ENCODE results near the gene HNRNPH2.
A peak's percentile ranks its signal among the peaks of the same experiment; 100 is the strongest.

The HNRNPH2 gene

DNA sequence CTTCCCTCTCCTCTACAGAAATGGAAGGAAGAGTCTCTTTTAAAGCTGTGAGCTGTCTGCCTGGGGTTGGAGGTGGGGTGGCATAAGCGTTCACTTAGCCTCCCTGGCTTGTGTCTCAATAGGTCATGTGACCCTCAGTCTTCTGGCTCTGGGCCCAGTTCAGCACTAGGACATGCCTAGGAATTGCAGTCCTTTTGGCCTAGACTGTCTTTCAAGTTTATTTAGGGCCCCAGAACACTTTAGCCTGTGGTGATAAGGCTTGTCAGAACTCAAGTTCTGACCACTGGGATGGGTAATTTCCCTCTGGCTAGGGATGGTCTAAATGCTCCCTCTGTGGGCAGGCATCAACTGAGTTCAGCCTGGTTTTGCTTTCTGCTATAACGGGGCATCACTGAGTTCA lies 42.9 kb downstream of the HNRNPH2 start:
- Histone ChIP-seq H3K4me3 (ENCODE audit: low read depth, low read length) (no peak overlapping the region), H3K36me3 (no peaks in the 10 kb centered on the region), H3K9me3 (ENCODE audit: severe bottlenecking) (peaks cover 2% of the 10 kb centered on the region), H3K27ac (no peak overlapping the region), H3K27me3 (ENCODE audit: insufficient read depth, low read depth, severe bottlenecking) (no peaks in the 10 kb centered on the region)
- TF ChIP-seq, protein P1, sequence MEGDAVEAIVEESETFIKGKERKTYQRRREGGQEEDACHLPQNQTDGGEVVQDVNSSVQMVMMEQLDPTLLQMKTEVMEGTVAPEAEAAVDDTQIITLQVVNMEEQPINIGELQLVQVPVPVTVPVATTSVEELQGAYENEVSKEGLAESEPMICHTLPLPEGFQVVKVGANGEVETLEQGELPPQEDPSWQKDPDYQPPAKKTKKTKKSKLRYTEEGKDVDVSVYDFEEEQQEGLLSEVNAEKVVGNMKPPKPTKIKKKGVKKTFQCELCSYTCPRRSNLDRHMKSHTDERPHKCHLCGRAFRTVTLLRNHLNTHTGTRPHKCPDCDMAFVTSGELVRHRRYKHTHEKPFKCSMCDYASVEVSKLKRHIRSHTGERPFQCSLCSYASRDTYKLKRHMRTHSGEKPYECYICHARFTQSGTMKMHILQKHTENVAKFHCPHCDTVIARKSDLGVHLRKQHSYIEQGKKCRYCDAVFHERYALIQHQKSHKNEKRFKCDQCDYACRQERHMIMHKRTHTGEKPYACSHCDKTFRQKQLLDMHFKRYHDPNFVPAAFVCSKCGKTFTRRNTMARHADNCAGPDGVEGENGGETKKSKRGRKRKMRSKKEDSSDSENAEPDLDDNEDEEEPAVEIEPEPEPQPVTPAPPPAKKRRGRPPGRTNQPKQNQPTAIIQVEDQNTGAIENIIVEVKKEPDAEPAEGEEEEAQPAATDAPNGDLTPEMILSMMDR (IDR thresholded peaks at IDR 0.05; ENCODE audit: low read depth, low read length): no peak
- no peak for DNase-seq

- DNase-seq: no peak
- no peaks in the 10 kb centered on the region for H3K27me3 ChIP-seq (ENCODE audit: insufficient read depth, low read depth, severe bottlenecking)
- no peak overlapping the region for H3K27ac ChIP-seq
- TF ChIP-seq, protein P1 (IDR thresholded peaks at IDR 0.05; ENCODE audit: low read depth, low read length): no peak
- no peak overlapping the region for H3K4me3 ChIP-seq (ENCODE audit: low read depth, low read length)
- H3K9me3 ChIP-seq (ENCODE audit: severe bottlenecking): peaks cover 2% of the 10 kb centered on the region
- H3K36me3 ChIP-seq: no peaks in the 10 kb centered on the region
Measured at GRCh38 chrX:101452056-101452455, 44.0 kb downstream of the HNRNPH2 start.

- peaks cover 3% of the 10 kb centered on the region for H3K27me3 ChIP-seq (ENCODE audit: insufficient read depth, low read depth, severe bottlenecking)
- H3K36me3 ChIP-seq: no peaks in the 10 kb centered on the region
- no peak overlapping the region for H3K4me3 ChIP-seq (ENCODE audit: low read depth, low read length)
- H3K27ac ChIP-seq: no peak overlapping the region
- TF ChIP-seq, protein P1 (IDR thresholded peaks at IDR 0.05; ENCODE audit: low read depth, low read length): no peak
- no peaks in the 10 kb centered on the region for H3K9me3 ChIP-seq (ENCODE audit: severe bottlenecking)
- no peak for DNase-seq
Measured at GRCh38 chrX:101460669-101461068, 52.6 kb downstream of the HNRNPH2 start.

DNA sequence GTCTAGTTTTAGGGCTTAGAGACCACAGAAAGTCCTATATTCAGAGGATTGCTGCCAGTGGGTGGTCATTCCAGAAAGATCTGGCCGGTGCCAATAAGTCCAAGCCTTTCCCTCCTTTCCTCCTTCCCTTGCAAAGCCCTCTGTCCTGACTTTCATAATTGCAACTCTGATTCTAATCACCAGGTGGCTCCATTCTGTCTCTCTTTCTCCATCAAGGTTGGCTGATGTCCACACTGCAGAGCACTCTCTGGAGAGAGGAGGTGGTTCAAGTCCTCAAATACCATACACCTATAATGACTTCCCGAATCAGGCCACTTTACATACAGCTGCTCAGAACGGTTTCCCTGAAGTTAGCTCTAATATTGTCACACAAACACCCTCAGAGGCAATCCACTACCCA lies 54.9 kb downstream of the HNRNPH2 start:
- no peak for DNase-seq

More for the DNA sequence above, 54.9 kb downstream of the HNRNPH2 start:
- no peaks in the 10 kb centered on the region for H3K9me3 ChIP-seq (ENCODE audit: severe bottlenecking)
- no peaks in the 10 kb centered on the region for H3K36me3 ChIP-seq
- TF ChIP-seq, protein P1 (IDR thresholded peaks at IDR 0.05; ENCODE audit: low read depth, low read length): peak; percentile 32; the same call in 1 of the 2 replicates
- H3K27ac ChIP-seq: no peak overlapping the region
- peaks cover 3% of the 10 kb centered on the region for H3K27me3 ChIP-seq (ENCODE audit: insufficient read depth, low read depth, severe bottlenecking)
- H3K4me3 ChIP-seq (ENCODE audit: low read depth, low read length): no peak overlapping the region

All from WERI-Rb-1 (cell line).